Testis (tissue), 2 donors: ENCODE results near the gene GTPBP4.

Experiments used
- POLR2A ChIP-seq: fragments of 450-650 bp; IDR thresholded peaks from one replicate; pipeline ENCODE4 v1.6.1; 2017; ENCODE audit warnings: antibody characterized with exemption, mild to moderate bottlenecking, moderate library complexity
- TF ChIP-seq, protein P1 (sequence below), 3 experiments: fragments of 450-650 bp in 2 of 3; fragments of 200-600 bp in 1 of 3; sonication (generic) in 1 of 3; IDR thresholded peaks; one replicate each; pipeline ENCODE4 v1.5.1; 2016 to 2019; ENCODE audit warnings: antibody characterized with exemption in 3 of 3, mild to moderate bottlenecking in 2 of 3, moderate library complexity in 1 of 3

DNA sequence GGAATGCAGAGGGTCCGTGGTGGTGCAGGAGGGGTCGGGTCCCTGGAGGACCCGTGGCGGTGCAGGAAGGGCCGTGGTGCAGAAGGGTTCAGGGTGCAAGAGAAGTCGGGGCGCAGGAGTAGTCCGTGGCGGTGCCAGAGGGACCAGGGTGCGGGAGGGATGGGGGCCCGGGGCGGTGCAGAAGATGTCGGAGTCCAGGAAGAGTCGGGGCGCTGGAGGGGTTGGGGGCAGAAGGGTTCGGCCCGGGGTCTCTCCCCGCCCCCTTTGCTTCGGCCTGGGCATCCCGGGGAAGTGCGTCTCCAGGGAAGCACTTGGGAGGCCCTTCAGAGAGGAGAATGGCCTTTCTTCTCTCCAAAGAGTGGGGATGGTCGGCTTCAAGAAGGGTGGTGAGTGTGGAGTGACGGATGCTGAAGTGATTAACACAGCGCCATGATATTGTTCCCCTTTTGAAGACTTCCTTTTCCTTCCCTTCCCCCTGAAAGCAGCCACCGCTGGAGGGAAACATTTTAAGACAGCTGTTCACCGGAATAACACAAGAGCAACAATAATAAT is 68.9 kb downstream of the GTPBP4 start:
- TF ChIP-seq, protein P1, sequence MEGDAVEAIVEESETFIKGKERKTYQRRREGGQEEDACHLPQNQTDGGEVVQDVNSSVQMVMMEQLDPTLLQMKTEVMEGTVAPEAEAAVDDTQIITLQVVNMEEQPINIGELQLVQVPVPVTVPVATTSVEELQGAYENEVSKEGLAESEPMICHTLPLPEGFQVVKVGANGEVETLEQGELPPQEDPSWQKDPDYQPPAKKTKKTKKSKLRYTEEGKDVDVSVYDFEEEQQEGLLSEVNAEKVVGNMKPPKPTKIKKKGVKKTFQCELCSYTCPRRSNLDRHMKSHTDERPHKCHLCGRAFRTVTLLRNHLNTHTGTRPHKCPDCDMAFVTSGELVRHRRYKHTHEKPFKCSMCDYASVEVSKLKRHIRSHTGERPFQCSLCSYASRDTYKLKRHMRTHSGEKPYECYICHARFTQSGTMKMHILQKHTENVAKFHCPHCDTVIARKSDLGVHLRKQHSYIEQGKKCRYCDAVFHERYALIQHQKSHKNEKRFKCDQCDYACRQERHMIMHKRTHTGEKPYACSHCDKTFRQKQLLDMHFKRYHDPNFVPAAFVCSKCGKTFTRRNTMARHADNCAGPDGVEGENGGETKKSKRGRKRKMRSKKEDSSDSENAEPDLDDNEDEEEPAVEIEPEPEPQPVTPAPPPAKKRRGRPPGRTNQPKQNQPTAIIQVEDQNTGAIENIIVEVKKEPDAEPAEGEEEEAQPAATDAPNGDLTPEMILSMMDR (IDR thresholded peaks at IDR 0.05), result no peak
- no peak for TF ChIP-seq POLR2A
